Omental fat pad (tissue), 4 donors: ENCODE data around the gene DNAI2. TPM values are rescaled to one million over a fixed set of nuclear protein-coding genes. Genes with fewer than 3 reads are reported as not detected.

Experiments used
- ATAC-seq: fragments of 150-250 bp; one replicate; pipeline ENCODE4 v1.9.1; 2016; ENCODE audit warnings: mild to moderate bottlenecking, moderate library complexity; ENCODE audit not compliant: low FRiP score
- DNase-seq: peaks from one replicate; pipeline ENCODE4 v3.0.0-alpha.2; 2019; ENCODE audit warnings: low spot score
- total RNA-seq, 4 donors: library from RNA; depleted of rRNA; stranded (reverse); fragments of >200 nt; gene quantifications; one replicate each; pipeline ENCODE4 v1.1.0, GENCODE V29; 2016
- TF ChIP-seq, protein P1 (sequence below), 3 donors: fragments of 450-650 bp; IDR thresholded peaks; one replicate each; pipeline ENCODE4 v1.5.1; 2016 to 2017; ENCODE audit warnings: antibody characterized with exemption in 3 of 3, mild to moderate bottlenecking in 3 of 3, moderate library complexity in 2 of 3

DNAI2 gene
- total RNA-seq, 4 donors from 2014 or later = not detected

DNA sequence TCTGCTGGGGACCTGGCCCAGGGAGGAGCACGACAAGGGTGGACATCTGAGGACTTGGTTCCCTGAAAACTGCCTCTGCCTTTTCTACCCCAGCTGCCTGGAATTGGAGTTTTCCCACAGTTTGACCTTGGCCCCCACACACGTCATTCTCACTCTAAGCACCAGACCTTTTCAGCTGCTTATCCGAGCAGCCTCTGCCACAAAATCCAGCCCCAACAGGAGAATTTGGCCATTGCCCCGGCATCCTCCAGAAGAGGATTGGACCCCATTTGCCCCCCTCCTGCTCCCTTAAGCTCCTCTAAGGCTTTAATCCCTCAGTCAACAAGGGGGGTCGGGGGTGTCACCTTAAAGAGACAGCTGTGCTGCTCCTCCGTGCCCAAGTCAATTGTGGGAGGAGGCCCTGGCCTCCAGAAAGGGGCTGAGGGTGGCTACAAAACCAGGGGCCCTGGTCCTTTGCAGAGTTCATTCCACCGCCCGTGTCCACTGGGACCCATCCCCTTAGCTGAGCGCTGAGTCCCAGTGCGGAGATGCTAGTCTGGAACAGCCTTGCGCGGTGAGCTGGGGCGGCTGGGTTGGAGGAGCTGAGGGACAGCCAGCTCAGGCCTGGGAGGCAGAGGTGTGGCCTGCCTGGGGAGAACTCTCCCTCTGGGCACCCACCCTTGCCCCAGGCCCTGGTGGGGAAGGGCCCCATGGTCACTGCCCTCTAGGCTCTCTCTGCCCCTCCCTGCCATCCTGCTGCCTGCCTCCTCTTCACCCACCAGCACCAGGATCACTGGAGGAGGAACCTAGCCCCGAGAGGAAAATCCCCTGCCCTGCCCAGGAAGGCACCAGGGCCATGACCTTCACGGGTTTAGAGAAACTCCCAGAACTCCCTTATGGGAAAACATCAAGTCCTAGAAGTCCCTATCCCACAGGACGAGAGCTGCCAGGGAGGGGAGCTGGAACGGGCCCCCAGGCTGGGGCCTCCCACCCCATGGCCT, 41.8 kb upstream of the DNAI2 start:
- DNase-seq (no peak), ATAC-seq (no peak)
- TF ChIP-seq, protein P1, sequence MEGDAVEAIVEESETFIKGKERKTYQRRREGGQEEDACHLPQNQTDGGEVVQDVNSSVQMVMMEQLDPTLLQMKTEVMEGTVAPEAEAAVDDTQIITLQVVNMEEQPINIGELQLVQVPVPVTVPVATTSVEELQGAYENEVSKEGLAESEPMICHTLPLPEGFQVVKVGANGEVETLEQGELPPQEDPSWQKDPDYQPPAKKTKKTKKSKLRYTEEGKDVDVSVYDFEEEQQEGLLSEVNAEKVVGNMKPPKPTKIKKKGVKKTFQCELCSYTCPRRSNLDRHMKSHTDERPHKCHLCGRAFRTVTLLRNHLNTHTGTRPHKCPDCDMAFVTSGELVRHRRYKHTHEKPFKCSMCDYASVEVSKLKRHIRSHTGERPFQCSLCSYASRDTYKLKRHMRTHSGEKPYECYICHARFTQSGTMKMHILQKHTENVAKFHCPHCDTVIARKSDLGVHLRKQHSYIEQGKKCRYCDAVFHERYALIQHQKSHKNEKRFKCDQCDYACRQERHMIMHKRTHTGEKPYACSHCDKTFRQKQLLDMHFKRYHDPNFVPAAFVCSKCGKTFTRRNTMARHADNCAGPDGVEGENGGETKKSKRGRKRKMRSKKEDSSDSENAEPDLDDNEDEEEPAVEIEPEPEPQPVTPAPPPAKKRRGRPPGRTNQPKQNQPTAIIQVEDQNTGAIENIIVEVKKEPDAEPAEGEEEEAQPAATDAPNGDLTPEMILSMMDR (IDR thresholded peaks at IDR 0.05) = no peak

DNA sequence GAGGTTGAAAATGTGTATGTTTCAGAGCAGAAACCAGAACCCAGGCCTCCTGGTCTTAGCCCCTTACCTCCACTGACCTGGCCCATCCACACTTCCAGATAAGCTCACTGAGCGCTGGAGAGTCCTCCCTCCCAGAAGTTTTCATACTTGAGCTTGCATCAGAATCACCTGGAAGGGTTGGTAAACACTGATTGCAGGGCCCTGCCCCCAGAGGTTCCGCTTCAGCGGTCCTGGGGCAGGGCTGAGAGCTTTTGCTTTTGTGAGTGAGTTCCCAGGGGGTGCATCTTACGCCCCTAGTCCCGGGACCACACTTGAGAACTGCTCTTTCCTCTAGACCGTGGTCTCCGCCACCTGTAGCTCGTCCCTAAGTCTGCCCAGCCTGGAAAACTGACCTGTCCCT, 40.1 kb upstream of the DNAI2 start:
- DNase-seq (no peak), ATAC-seq (no peak)
- TF ChIP-seq, protein P1 (IDR thresholded peaks at IDR 0.05) = no peak

DNA sequence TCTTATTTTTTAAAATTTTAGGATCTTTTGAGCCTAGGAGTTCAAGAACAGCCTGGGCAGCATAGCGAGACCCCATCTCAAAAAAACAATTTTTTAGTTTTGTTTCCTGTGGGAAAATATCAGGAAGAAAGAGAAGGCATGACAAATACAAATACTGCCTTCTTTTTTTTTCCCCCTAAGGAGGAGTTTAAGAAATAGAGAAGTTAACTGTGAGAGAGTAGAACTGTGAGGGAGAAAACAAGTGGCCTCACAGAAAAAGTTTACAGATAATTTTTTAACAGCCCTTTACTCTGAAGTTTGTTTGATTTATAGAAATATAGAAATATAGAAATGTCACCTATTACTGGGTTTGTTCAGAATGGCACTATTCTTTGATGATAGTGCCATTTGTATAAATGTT, 39.5 kb upstream of the DNAI2 start:
- TF ChIP-seq, protein P1 (IDR thresholded peaks at IDR 0.05) = no peak
- DNase-seq (no peak), ATAC-seq (no peak)

DNA sequence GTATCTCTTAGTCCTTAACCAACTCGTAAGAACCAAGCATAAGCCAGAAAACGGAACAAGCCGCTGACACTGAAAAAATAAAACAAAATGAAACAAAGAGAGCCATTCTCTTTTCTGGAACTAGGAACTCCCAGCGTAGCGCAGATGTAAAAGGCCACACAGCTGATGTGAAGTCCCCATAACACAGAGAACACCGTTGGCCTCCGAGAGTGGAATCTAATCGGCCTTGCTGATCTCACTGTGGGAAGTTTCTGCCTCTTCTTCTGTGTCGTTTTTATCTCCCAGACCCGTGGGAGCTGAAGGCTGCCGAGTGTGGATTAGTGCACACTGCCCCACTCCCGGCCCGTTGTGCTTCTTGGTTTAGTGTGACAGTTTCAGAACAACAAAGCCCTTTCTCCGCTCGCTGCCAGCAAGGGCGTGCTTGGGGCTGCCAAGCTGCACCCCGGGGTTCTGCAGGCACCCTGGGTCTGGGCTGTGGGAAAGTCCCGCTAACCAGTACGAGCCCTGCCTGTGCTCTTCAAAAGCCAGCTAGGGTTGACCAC, 38.9 kb upstream of the DNAI2 start:
- DNase-seq (no peak), ATAC-seq (no peak)
- TF ChIP-seq, protein P1 (IDR thresholded peaks at IDR 0.05) = no peak

DNA sequence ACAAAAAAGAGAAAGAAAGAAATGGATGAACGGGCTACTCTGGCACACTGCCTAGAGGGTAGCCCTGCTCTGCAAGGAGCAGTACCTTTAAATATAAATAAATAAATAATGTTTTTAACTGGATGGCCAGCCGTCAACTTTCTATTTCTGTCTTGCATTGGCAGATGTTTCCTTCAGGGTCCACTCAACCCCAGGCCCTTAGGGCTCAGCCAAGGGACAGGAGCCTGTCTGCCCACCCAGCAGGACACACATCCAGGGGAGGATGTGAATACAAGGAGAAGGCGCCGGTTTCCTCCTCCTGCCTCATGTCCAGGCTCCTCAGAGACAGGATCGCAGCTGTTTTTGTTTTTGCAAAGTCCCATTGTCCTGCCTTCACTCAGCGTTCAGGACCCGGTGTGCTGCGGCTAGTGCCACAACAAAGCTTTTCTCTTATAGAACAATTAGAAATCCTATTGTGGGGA, 38.1 kb upstream of the DNAI2 start:
- TF ChIP-seq, protein P1 (IDR thresholded peaks at IDR 0.05) = no peak
- DNase-seq = no peak
- ATAC-seq = no peak

DNA sequence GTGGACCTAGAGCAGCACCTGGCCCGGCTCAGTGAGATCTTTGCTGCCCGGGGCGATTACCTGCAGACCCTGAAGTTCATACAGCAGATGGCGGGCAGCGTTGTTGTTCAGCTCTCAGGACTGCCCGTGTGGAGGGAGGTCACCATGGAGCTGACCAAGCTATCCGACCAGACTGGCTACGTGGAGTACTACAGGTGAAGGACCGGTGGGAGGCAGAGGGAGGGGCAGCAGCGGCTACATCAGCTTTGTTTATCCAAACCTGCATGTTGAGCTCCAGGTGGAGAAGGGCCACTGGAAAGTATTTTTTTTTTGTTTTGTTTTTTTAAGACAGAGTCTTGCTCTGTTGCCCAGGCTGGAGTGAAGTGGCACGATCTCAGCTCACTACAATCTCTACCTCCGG, 36.7 kb upstream of the DNAI2 start:
- ATAC-seq = no peak
- TF ChIP-seq, protein P1 (IDR thresholded peaks at IDR 0.05) = no peak
- no peak for DNase-seq
